AG04450 (cell line): ENCODE data around the gene COLEC12. TPM values are rescaled to one million over a fixed set of nuclear protein-coding genes. Genes with fewer than 3 reads are reported as not detected.

Source experiments
- CTCF ChIA-PET: fragments of 300-600, 350-600 bp; formaldehyde crosslinking; extraction: SDS; loops from one replicate; lab custom pipeline; 2022; ENCODE audit warnings: antibody characterized with exemption, inconsistent platforms; lab: Charles Lee
- POLR2A ChIA-PET: fragments of 350-600 bp; formaldehyde crosslinking; extraction: SDS; loops from one replicate; lab custom pipeline; 2021; ENCODE audit warnings: antibody characterized with exemption, inconsistent platforms; lab: Yijun Ruan, JAX
- DNase-seq: peaks from one replicate; pipeline ENCODE4 v3.0.0-alpha.2; 2011; ENCODE audit warnings: low read depth, low spot score
- H3K27ac ChIP-seq: one replicate; pipeline ENCODE4 v1.5.1; 2012; ENCODE audit warnings: low read depth, low read length, control low read depth
- H3K27me3 ChIP-seq: one replicate; pipeline ENCODE4 v1.6.0; 2012; ENCODE audit warnings: low read length; ENCODE audit not compliant: control insufficient read depth, insufficient read depth
- H3K4me3 ChIP-seq: 2 replicates; pipeline ENCODE4 v1.5.1; 2011; ENCODE audit warnings: mild to moderate bottlenecking, low read depth, low read length, control low read depth
- H3K9me3 ChIP-seq: 2 replicates; pipeline ENCODE4 v1.5.1; 2012; ENCODE audit warnings: low read length; ENCODE audit not compliant: control insufficient read depth, insufficient read depth
- CTCF ChIP-seq: IDR thresholded peaks from 2 replicates; pipeline ENCODE4 v1.5.1; 2011; ENCODE audit warnings: low read depth, low read length, control low read depth, inconsistent platforms
- polyA plus RNA-seq: library from polyadenylated mRNA; depleted of rRNA; stranded (reverse); fragments of >200 nt; gene quantifications from 2 replicates; pipeline ENCODE4 v1.2.3, GENCODE V29; 2011

Gene COLEC12
- polyA plus RNA-seq, 1 experiment, result 10.9 TPM

DNA sequence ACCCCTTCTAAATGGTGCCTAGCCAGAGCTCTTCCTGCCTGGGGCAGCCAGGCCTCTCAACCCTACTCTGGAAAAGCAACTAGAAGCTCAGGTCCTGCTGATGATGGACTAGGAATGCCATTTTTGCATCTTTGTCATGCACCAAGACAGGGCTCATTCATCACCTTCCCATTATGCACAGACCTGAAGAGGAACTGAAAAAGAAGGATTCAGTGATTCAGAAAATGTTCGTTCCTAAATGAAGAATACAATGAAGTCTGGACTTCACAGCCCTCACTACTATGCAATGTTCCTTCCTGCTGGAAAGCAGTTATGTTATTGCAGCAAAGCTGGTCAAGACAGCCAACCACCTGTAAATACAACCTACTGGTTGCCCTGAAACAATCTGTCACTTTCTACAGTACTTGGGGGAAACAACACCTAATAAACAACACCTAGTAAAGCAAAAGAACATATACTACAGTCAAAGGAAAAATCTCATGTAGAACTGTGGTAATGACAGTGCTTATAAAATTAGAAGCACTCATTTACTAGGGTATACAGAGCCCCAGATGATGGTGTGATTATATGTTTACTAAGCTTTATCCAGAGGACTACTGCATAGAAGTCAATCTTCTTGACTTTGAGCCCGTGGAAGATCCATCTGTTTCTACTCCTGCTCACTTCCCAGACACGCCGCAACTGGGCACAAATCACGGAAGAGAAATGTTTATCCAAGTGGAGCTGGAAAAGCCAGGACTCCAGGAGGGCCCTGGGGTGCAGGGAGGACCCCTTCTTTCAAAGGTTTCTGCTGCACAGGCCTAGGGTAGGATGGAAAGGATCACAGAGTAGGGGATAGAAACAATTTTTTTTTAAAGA lies 129.5 kb downstream of the COLEC12 start:
- no peak overlapping the region for H3K27ac ChIP-seq
- POLR2A ChIA-PET, result no interaction called here
- CTCF ChIA-PET, result interaction anchor here (0.6 to 1.1 kb wide), 3 partner anchors 10 to 1852 kb away, joined by 3 to 5 read pairs (median 3); no protein-coding TSS in a partner anchor

GRCh38 chr18:369224-370015 lies 131.1 kb downstream of the COLEC12 start:
- ChIA-PET POLR2A (no interaction called here), CTCF (no interaction called here)
- DNase-seq, result no peak

More for the DNA sequence above, 129.5 kb downstream of the COLEC12 start:
- TF ChIP-seq CTCF, result no peak
- DNase-seq, result no peak
- Histone ChIP-seq H3K4me3 (no peak overlapping the region), H3K27me3 (no peaks in the 10 kb centered on the region), H3K9me3 (no peaks in the 10 kb centered on the region; the same call in 1 of the 2 replicates)

GRCh38 chr18:366466-367061 lies 133.9 kb downstream of the COLEC12 start:
- CTCF ChIA-PET, result no interaction called here
- no peak for TF ChIP-seq CTCF
- H3K27me3 ChIP-seq, result no peaks in the 10 kb centered on the region

More at GRCh38 chr18:369224-370015, 131.1 kb downstream of the COLEC12 start:
- H3K9me3 ChIP-seq, result no peaks in the 10 kb centered on the region
- no peak for TF ChIP-seq CTCF
- no peak overlapping the region for H3K27ac ChIP-seq
- H3K27me3 ChIP-seq, result no peaks in the 10 kb centered on the region
- H3K4me3 ChIP-seq, result no peak overlapping the region

GRCh38 chr18:365651-366050 lies 134.8 kb downstream of the COLEC12 start:
- Histone ChIP-seq H3K27ac (no peak overlapping the region), H3K4me3 (no peak overlapping the region), H3K27me3 (no peaks in the 10 kb centered on the region), H3K9me3 (no peaks in the 10 kb centered on the region)
- no peak for DNase-seq
- CTCF ChIA-PET, result no interaction called here
- POLR2A ChIA-PET, result no interaction called here
- no peak for TF ChIP-seq CTCF

More at GRCh38 chr18:366466-367061, 133.9 kb downstream of the COLEC12 start:
- Histone ChIP-seq H3K4me3 (no peak overlapping the region), H3K9me3 (no peaks in the 10 kb centered on the region), H3K27ac (no peak overlapping the region)
- no peak for DNase-seq
- POLR2A ChIA-PET, result no interaction called here
